H1 (cell line): ENCODE results near the gene EGFLAM. TPM values are rescaled to one million over a fixed set of nuclear protein-coding genes. Genes with fewer than 3 reads are reported as not detected.

Experiments
- CTCF ChIA-PET: fragments of 300-600 bp; sonication (Branson Sonifier 250); formaldehyde crosslinking; loops from one replicate; lab custom pipeline; 2021; ENCODE audit not compliant: partially characterized antibody; lab: Charles Lee
- POLR2A ChIA-PET: fragments of 300-600 bp; sonication (Branson Sonifier 250); formaldehyde crosslinking; loops from one replicate; lab custom pipeline; 2021; ENCODE audit warnings: inconsistent platforms; ENCODE audit not compliant: partially characterized antibody; lab: Charles Lee
- DNase-seq, 2 experiments: peaks; one replicate each; pipeline versions ENCODE4 v3.0.0 to v3.0.0-alpha.2; 2010 to 2022; ENCODE audit warnings: low spot score in 2 of 2, low read depth in 1 of 2, mixed read lengths in 1 of 2
- FAIRE-seq: peaks from 2 replicates; lab custom pipeline; 2011; peaks lifted over from hg19 to GRCh38; lab: Jason Lieb, UNC
- H2AFZ ChIP-seq: 2 replicates; pipeline ENCODE4 v1.8.1; 2012; ENCODE audit warnings: low read length, inconsistent platforms
- H2AK5ac ChIP-seq: 2 replicates; pipeline ENCODE4 v1.6.1; 2013; ENCODE audit warnings: low read depth, low read length
- H2BK120ac ChIP-seq: replicated peaks from 2 replicates; pipeline ENCODE3; 2013; ENCODE audit warnings: low read depth, low read length, inconsistent platforms
- H2BK12ac ChIP-seq: 2 replicates; pipeline ENCODE4 v1.6.1; 2013; ENCODE audit warnings: low read depth, low read length
- H2BK15ac ChIP-seq: 2 replicates; pipeline ENCODE4 v1.6.1; 2013; ENCODE audit warnings: low read length
- H2BK20ac ChIP-seq: 2 replicates; pipeline ENCODE4 v1.6.1; 2013; ENCODE audit warnings: low read length
- H2BK5ac ChIP-seq: 2 replicates; pipeline ENCODE4 v1.6.1; 2013; ENCODE audit warnings: low read depth, low read length
- H3K14ac ChIP-seq: 2 replicates; pipeline ENCODE4 v1.6.1; 2013; ENCODE audit warnings: inconsistent platforms; ENCODE audit not compliant: insufficient read length
- H3K18ac ChIP-seq: 2 replicates; pipeline ENCODE4 v1.6.1; 2013; ENCODE audit warnings: low read length; ENCODE audit errors: extremely low read depth
- H3K23ac ChIP-seq: 2 replicates; pipeline ENCODE4 v1.6.1; 2013; ENCODE audit warnings: inconsistent platforms; ENCODE audit not compliant: insufficient read length
- H3K23me2 ChIP-seq: 2 replicates; pipeline ENCODE4 v1.6.1; 2013; ENCODE audit warnings: low read depth, low read length
- H3K27ac ChIP-seq: 2 replicates; pipeline ENCODE4 v1.6.1; 2011; ENCODE audit warnings: low read depth, low read length, inconsistent platforms
- H3K27me3 ChIP-seq, 4 experiments: replicated peaks in 1 of 4; 1 replicate in 1 of 4; 2 replicates in 3 of 4; pipeline versions ENCODE4 v1.6.1 to v1.8.1; 2011 to 2013; ENCODE audit warnings: low read length in 3 of 4, mild to moderate bottlenecking in 3 of 4, inconsistent platforms in 2 of 4, mixed read lengths in 2 of 4, moderate library complexity in 1 of 4; ENCODE audit not compliant: control insufficient read depth in 3 of 4, insufficient read depth in 3 of 4; ENCODE audit errors: extremely low read depth in 1 of 4
- H3K36me3 ChIP-seq, 4 experiments: 2 replicates each; pipeline versions ENCODE4 v1.6.1 to v1.8.1; 2011 to 2013; ENCODE audit warnings: mild to moderate bottlenecking in 4 of 4, low read length in 3 of 4, moderate library complexity in 2 of 4, control low read depth in 1 of 4, inconsistent platforms in 1 of 4; ENCODE audit not compliant: insufficient read depth in 4 of 4, control insufficient read depth in 2 of 4
- H3K4ac ChIP-seq: replicated peaks from 2 replicates; pipeline ENCODE3; 2013; ENCODE audit warnings: low read length, low read depth, mixed read lengths, inconsistent platforms; ENCODE audit not compliant: insufficient read length
- H3K4me1 ChIP-seq, 4 experiments: replicated peaks in 1 of 4; 1 replicate in 1 of 4; 2 replicates in 3 of 4; pipeline versions ENCODE4 v1.6.1 to v1.8.1; 2011 to 2013; ENCODE audit warnings: low read length in 3 of 4, inconsistent platforms in 2 of 4, mixed read lengths in 1 of 4; ENCODE audit not compliant: insufficient read depth in 4 of 4, control insufficient read depth in 3 of 4
- H3K4me2 ChIP-seq, 2 experiments: 2 replicates each; pipeline versions ENCODE4 v1.6.1 to v1.8.1; 2011 to 2013; ENCODE audit warnings: low read depth in 2 of 2, low read length in 2 of 2, control low read depth in 1 of 2, inconsistent platforms in 1 of 2, mild to moderate bottlenecking in 1 of 2; ENCODE audit not compliant: insufficient read depth in 1 of 2
- H3K4me3 ChIP-seq, 4 experiments: fragments of 200-600, 300-600 bp in 1 of 4; sonication (generic), shearing (Covaris generic), sonication (Bioruptor Twin) in 1 of 4; 2 replicates each; pipeline versions ENCODE4 v1.5.1 to v1.8.1; 2011 to 2016; ENCODE audit warnings: low read length in 4 of 4, low read depth in 3 of 4, control low read depth in 2 of 4, inconsistent platforms in 2 of 4, mild to moderate bottlenecking in 2 of 4, mixed read lengths in 1 of 4, moderate library complexity in 1 of 4; ENCODE audit not compliant: insufficient read depth in 2 of 4; ENCODE audit errors: extremely low read depth in 1 of 4
- H3K56ac ChIP-seq: replicated peaks from 2 replicates; pipeline ENCODE3; 2013; ENCODE audit warnings: low read depth, mild to moderate bottlenecking, mixed read lengths, low read length, inconsistent platforms; ENCODE audit not compliant: insufficient read length
- H3K79me1 ChIP-seq: 2 replicates; pipeline ENCODE4 v1.6.1; 2013; ENCODE audit warnings: low read depth, low read length, control low read depth
- H3K79me2 ChIP-seq, 2 experiments: 2 replicates each; pipeline versions ENCODE4 v1.6.1 to v1.8.1; 2012 to 2013; ENCODE audit warnings: low read length in 2 of 2, mild to moderate bottlenecking in 2 of 2, inconsistent platforms in 1 of 2; ENCODE audit not compliant: insufficient read depth in 2 of 2, control insufficient read depth in 1 of 2
- H3K9ac ChIP-seq, 4 experiments: replicated peaks in 1 of 4; 1 replicate in 1 of 4; 2 replicates in 3 of 4; pipeline versions ENCODE4 v1.6.1 to v1.8.1; 2011 to 2013; ENCODE audit warnings: low read depth in 3 of 4, low read length in 3 of 4, control low read depth in 2 of 4, mild to moderate bottlenecking in 2 of 4, moderate library complexity in 2 of 4, inconsistent platforms in 1 of 4; ENCODE audit errors: extremely low read depth in 1 of 4
- H3K9me3 ChIP-seq, 2 experiments: 2 replicates each; pipeline versions ENCODE4 v1.6.1 to v1.8.1; 2012 to 2013; ENCODE audit warnings: mild to moderate bottlenecking in 2 of 2, moderate library complexity in 2 of 2, control low read depth in 1 of 2, inconsistent platforms in 1 of 2, low read depth in 1 of 2, low read length in 1 of 2, mixed read lengths in 1 of 2; ENCODE audit not compliant: insufficient read depth in 2 of 2
- H4K20me1 ChIP-seq, 2 experiments: replicated peaks in 1 of 2; 2 replicates each; pipeline versions ENCODE3 to v1.8.1; 2011 to 2013; ENCODE audit warnings: inconsistent platforms in 2 of 2, low read length in 2 of 2, mild to moderate bottlenecking in 1 of 2; ENCODE audit not compliant: insufficient read depth in 2 of 2, control insufficient read depth in 1 of 2
- H4K5ac ChIP-seq: 2 replicates; pipeline ENCODE4 v1.6.1; 2013; ENCODE audit warnings: low read length, low read depth, mixed read lengths, inconsistent platforms; ENCODE audit not compliant: insufficient read length
- H4K8ac ChIP-seq: 2 replicates; pipeline ENCODE4 v1.8.0; 2013; ENCODE audit warnings: mild to moderate bottlenecking, moderate library complexity, low read length, inconsistent platforms; ENCODE audit not compliant: insufficient read depth; ENCODE audit errors: extremely low read depth
- H4K91ac ChIP-seq: replicated peaks from 2 replicates; pipeline ENCODE3; 2013; ENCODE audit warnings: low read length, mixed read lengths, inconsistent platforms; ENCODE audit not compliant: insufficient read length
- ATF2 ChIP-seq: IDR thresholded peaks from 2 replicates; pipeline ENCODE4 v1.6.1; 2012; ENCODE audit warnings: low read length, inconsistent platforms
- CBX5 ChIP-seq: fragments of 300-800, 300-1000 bp; sonication (generic); IDR thresholded peaks from 2 replicates; pipeline ENCODE4 v1.7.1; 2016; ENCODE audit warnings: antibody characterized with exemption, low read length, low read depth
- MAFK ChIP-seq: IDR thresholded peaks from 2 replicates; pipeline ENCODE4 v1.6.1; 2012; ENCODE audit warnings: low read depth, mild to moderate bottlenecking, improper control_type of control experiment, low read length
- POU5F1 ChIP-seq: IDR thresholded peaks from 2 replicates; pipeline ENCODE4 v1.6.1; 2011; ENCODE audit warnings: low read depth, mild to moderate bottlenecking, low read length, moderate library complexity
- RXRA ChIP-seq: IDR thresholded peaks from 2 replicates; pipeline ENCODE4 v1.6.1; 2011; ENCODE audit warnings: low read depth, mild to moderate bottlenecking, low read length, moderate library complexity; ENCODE audit not compliant: insufficient read depth
- WGBS, 2 experiments: shearing (Covaris generic) in 1 of 2; methylation state at CpG; one replicate each; pipeline versions ENCODE4 v1.1.6 to v1.1.7; 2013 to 2015; ENCODE audit warnings: low lambda C conversion rate in 2 of 2, mixed read lengths in 2 of 2, inconsistent platforms in 1 of 2, low coverage in 1 of 2, missing lambda C conversion rate in 1 of 2; ENCODE audit not compliant: insufficient replicate concordance in 2 of 2, insufficient coverage in 1 of 2, insufficient read length in 1 of 2; ENCODE audit errors: extremely low coverage in 1 of 2, missing lambda C conversion rate in 1 of 2; 5-methylcytosine and 5-hydroxymethylcytosine counted together
- polyA plus RNA-seq, 7 experiments: library from polyadenylated mRNA; depleted of rRNA in 3 of 7; stranded (reverse) in 5 of 7; unstranded in 2 of 7; fragments of >200 nt in 5 of 7; fragments of 200-250 nt in 2 of 7; gene quantifications; 1 replicate in 5 of 7; 2 replicates in 1 of 7; 4 replicates in 1 of 7; pipeline versions ENCODE4 v1.2.1 to v1.2.3, GENCODE V29; 2011 to 2013; ENCODE audit warnings: missing spikeins in 2 of 7, mixed read lengths in 2 of 7
- total RNA-seq: library from RNA; stranded (reverse); fragmentation: NEBNext Ultra II Directional; extraction: Animal tissue kit (Norgen Biotek cat#: 25700); gene quantifications from 2 replicates; pipeline ENCODE4 v1.2.1, GENCODE V29; 2021

The EGFLAM gene
- total and polyA plus RNA-seq, 2 of the 8 experiments (the other 6 are each of a cell fraction or from before 2014, with no cell fraction given): 0.20 to 0.24 TPM

- H4K5ac ChIP-seq: no peak overlapping the region
- DNase-seq (no peak), FAIRE-seq (no peak)
- H2AK5ac ChIP-seq: no peak overlapping the region
- no peak overlapping the region for H2BK15ac ChIP-seq
- no peaks in the 10 kb centered on the region for H3K27me3 ChIP-seq
- no peak overlapping the region for H2BK20ac ChIP-seq
- H4K91ac ChIP-seq: no peak overlapping the region
- no peaks in the 10 kb centered on the region for H3K23me2 ChIP-seq
- TF ChIP-seq POU5F1 (no peak), ATF2 (no peak), MAFK (no peak), RXRA (no peak), CBX5 (no peak)
- H3K27ac ChIP-seq: no peak overlapping the region
- H3K79me2 ChIP-seq: no peaks in the 10 kb centered on the region
- H2BK5ac ChIP-seq: no peak overlapping the region
- no peaks in the 10 kb centered on the region for H3K79me1 ChIP-seq
- H3K4me1 ChIP-seq: no peaks in the 10 kb centered on the region
- H4K20me1 ChIP-seq: no peaks in the 10 kb centered on the region
- H3K56ac ChIP-seq: no peak overlapping the region
- H3K23ac ChIP-seq: no peak overlapping the region
- H3K4ac ChIP-seq: no peak overlapping the region
- H3K18ac ChIP-seq: no peak overlapping the region
- no peaks in the 10 kb centered on the region for H3K9me3 ChIP-seq
- 82% methylated on average over 2 of the region's 2 CpGs; no CpG with 5 or more reads in 1 of the 2 experiments for WGBS, 2 experiments
- POLR2A ChIA-PET: no interaction called here
- H2AFZ ChIP-seq: no peak overlapping the region
- no peaks in the 10 kb centered on the region for H3K36me3 ChIP-seq
- H3K4me3 ChIP-seq: no peak overlapping the region
- no peak overlapping the region for H3K14ac ChIP-seq
- no peak overlapping the region for H3K4me2 ChIP-seq
- no peak overlapping the region for H4K8ac ChIP-seq
- H2BK12ac ChIP-seq: no peak overlapping the region
- H2BK120ac ChIP-seq: no peak overlapping the region
- CTCF ChIA-PET: interaction anchor here (0.5 to 2.0 kb wide), 6 partner anchors 13 to 792 kb away, joined by 3 to 5 read pairs (median 4); no protein-coding TSS in a partner anchor
- no peak overlapping the region for H3K9ac ChIP-seq
Observed at GRCh38 chr5:38364825-38365224, 106.5 kb downstream of the EGFLAM start.
